ENCODE measurements around the gene TMEM117. TPM values are rescaled to one million over a fixed set of nuclear protein-coding genes. Genes with fewer than 3 reads are reported as not detected.
"Not testable (repeated sequence)": the region's sequence is repeated elsewhere in the genome, so short reads cannot be mapped to it uniquely, and the experiment has no call there.

Gene TMEM117
- polyA plus RNA-seq, 12 donors = 8.0 to 14.8 (median 11.1) TPM; not detected in 1

DNA sequence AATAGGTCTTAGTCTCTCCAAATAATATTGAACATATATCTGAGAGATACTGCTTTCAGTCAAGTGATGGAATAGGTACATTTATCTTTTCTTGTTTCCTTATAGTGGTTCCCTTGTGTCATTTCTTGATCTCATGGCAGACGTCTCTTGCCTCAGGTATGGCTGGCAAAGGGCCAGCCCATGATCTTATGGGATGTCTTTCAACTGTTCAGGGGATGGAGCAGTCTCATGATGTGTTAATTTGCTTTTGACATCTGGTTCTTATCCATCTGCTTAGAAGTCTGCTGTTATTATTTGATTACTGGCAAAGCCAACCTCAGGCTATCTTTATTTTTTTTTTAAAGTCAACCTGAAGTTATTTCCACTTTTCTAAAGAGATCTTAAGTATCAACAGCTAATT, 262.9 kb downstream of the TMEM117 start:
- DNase-seq = no peak

- DNase-seq = no peak
Observed at GRCh38 chr12:44099486-44099885, 263.6 kb downstream of the TMEM117 start.

DNA sequence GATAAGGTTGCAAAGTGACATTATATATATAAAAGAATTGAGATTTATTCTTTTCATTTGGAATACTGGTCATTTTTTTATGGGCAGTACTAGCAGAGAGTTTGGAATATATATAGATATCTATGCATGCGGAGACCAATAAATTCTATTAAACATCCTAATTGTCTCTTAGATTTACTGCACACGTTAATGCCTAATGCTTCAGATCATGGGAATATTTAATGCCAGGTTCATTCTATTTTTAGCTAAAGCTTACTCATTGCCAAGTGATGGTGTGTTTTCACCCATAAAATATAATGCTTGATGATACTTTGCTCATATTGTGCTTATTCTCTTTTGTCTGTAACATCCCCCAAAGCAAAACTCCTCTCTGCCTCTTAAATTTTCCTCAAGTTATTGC, 264.4 kb downstream of the TMEM117 start:
- DNase-seq = no peak

- no peak for DNase-seq
Observed at GRCh38 chr12:44101475-44101874, 265.6 kb downstream of the TMEM117 start.

GRCh38 chr12:44114906-44115305, 279.0 kb downstream of the TMEM117 start:
- no peak for DNase-seq

- no peak for DNase-seq
Observed at GRCh38 chr12:44117337-44117736, 281.5 kb downstream of the TMEM117 start.

DNA sequence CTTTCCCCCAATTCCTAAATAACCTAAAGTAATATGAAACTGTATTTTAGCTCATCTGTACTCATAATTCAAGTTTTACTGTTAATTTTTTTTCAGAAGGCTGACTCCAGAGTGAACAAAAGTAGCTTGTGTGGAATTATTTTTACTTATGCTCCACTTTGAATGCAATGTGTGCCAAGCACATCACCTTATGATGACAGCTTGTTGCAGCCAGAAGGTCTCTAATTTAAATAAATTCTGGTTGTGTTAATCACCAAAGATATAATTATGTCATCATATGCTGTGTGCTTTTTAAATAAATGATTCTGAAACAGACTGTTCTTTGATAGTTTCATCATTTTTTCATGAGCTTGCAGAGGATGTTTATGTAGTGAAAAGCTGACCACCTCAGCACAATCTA, 283.1 kb downstream of the TMEM117 start:
- no peak for DNase-seq

DNA sequence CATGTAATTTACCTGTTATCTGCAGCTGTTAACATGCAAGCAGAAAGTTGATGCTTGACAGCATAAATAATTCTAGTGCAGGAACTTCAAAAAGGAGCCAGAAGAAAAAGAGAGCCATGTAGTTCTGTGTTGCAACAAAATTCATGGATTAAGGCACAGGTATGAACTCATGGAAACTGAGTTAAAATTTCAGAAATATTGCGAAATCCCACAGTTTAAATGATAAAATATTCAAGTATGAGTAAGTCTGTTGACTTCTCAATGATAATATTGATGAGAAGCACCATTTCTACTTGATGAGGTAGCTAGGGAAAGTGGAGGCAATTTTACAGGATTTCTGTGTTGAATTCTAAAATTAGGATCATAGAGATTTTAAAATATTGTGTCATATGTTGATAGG, 290.9 kb downstream of the TMEM117 start:
- no peak for DNase-seq

- no peak for DNase-seq
Observed at GRCh38 chr12:44127966-44128710, 292.3 kb downstream of the TMEM117 start.

DNA sequence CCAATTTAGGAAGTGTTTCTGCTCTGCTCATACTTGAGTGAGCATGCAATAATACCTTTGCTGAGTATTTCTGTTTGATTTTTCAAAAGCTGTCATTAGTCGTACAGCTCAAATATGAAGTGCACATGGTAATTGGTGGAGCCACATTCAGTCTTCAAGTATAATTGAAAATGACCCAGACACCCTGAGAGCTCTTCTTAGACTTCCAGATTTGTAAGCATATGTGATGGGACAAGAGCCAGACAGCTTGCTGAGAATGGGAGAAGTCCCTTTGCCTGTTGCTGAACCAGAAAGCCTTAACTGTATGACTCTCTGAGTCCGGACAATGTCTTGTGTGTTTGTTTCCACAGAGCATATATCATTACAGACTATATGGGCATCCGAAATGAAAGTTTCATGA, 307.3 kb downstream of the TMEM117 start:
- DNase-seq = no peak

DNA sequence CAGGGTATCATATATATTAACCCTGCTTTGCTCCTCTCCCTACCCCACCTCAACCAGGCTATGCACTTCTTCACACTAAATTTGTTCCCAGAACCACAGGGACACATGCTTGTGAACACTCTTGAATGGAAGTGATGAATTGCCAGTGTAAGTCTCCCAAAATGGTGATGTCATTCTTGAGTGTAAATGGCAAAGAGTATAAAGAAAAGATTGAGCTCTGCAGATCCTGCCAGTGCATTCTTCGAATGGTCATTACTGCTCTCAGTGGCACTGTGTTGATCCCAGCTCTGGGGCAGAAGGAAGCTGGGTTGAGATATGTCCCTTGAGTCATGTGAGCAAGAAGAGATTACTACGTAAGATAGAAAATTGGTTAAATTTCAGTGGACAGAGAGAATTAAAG, 313.1 kb downstream of the TMEM117 start:
- no peak for DNase-seq

- DNase-seq = peak; percentile 31
Observed at GRCh38 chr12:44154128-44154527, 318.2 kb downstream of the TMEM117 start.

- DNase-seq = no peak
Observed at GRCh38 chr12:44155358-44155757, 319.5 kb downstream of the TMEM117 start.

DNA sequence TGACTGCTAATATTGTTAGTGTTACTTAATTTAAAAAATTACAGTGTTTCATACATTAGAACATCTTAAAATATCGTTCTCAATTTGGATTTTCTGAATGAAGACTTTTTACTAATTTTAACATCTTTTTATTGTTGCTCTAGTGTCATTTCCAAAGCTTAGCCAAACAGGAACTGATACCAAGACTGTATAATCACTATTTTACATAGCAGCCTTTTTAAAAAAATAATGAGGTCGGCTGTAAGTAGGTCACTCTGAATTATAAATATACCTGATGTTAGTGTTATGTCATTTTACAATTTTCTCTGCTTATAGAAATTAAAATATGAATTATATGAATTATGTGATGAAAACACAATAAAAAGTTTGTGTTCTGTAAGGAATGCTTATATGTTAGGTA, 321.5 kb downstream of the TMEM117 start:
- no peak for DNase-seq

DNA sequence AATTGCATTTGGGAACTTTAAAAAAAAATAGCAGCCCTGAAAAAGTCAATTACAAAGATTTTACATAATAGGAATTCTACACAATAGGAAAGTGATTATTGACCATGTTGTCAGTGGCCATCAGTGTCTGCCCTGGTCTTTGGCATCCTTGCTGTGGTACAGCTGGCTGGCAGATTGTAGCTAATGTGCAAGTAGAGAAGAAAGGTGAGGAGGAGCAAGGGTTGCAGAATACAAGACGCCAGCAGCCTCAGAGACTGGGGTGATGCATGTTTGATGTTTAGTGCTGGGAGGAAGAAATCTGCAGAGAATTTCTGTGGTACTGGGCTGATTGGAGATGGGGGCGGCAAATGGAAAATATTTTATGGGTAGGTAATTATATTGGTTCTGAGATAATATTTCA, 322.9 kb downstream of the TMEM117 start:
- DNase-seq = no peak

- no peak for DNase-seq
Observed at GRCh38 chr12:44159216-44159615, 323.3 kb downstream of the TMEM117 start.

DNA sequence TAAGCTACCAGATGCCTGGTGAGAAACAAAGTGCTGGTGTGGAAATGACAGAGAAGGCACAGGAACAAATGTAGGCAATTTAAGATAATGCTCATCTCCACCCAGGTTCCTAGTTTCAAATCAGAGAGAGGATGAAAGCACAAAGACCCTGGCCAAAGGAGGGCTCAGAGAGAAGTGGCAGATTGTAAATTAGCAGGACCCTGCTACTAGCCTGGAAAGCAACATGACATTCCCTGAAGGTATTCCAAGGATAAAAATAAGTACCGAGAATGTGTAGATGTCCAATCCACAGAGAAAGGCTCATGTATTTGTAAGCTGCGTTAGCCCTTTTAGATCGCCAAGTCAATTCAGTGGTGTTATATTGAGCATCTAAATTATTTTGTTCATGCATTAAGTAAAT, 324.0 kb downstream of the TMEM117 start:
- no peak for DNase-seq

- DNase-seq = no peak
Observed at GRCh38 chr12:44162961-44163360, 327.1 kb downstream of the TMEM117 start.

DNA sequence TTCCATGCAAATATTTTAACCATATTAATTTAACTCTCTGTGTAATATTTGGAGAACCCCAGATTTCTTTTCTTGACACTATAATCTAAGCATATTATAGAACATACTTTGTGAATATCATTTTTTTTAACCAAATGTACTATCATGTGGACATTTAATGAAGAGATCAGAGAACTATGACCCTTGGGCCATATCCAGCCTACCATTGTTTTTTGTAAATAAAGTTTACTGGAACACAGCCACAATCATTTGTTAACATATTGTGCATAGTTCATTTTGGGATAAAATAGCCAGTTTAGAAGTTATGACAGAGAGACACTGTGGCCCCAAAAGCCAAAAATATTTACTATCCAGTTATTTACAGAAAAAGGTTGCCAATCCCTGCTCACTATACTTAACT, 338.2 kb downstream of the TMEM117 start:
- no peak for DNase-seq

DNA sequence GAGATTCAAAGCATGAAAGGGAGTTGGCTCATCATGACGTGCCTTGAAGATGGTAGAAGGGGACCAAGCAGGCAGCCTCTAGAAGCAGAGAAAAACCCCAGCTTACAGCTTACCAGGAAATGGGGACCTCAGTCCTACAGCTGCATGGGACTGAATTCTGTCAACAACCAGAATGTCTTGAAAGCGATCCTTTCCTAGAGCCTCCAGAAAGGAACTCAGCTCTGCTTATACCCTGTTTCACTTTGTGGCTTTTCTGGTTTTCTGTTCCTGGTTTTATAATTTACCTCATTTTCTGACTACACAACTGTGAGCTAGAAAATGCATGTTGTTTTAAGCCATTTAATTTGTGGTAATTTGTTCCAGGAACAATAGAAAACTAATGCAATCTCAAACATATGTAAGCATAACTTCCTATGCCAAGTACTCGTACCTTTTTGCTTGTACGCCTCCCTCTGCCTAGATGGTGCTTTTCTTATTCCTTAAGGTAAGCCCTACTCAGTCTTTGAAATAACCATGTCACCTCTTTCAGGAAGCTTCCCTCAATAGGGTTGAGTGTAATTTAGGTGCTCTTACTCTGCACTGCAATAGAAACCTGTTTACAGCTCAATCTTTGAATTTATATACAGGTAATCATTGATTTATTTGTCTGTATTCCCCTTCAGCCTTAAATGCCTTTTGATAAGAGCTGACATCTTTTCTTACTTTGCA, 348.8 kb downstream of the TMEM117 start:
- no peak for DNase-seq

- no peak for DNase-seq
Observed at GRCh38 chr12:44193281-44193680, 357.4 kb downstream of the TMEM117 start.

DNA sequence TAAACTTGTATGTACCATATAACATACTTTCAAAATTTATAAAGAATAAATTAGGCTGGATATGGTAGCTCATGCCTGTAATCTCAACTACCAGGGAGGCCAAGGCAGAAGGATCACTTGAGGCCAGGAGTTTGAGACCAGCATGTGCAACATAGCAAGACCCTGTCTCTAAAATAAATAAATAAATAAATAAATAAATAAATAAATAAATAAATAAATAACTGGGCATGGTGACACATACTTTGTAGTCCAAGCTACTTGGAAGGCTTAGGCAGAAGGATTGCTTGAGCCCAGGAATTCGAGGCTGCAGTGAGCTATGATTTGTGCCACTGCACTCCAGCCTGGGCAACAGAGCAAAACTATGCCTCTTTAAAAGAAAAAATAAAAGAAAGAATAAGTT, 359.8 kb downstream of the TMEM117 start:
- not testable (repeated sequence) for DNase-seq

- no peak for DNase-seq
Observed at GRCh38 chr12:44206045-44206444, 370.2 kb downstream of the TMEM117 start.

All from muscle of arm (tissue), 12 donors.